Neutrophil (primary cell): ENCODE measurements around the gene CCT8.

Experiments used
- H3K27ac ChIP-seq: fragments of 200-600 bp; sonication (generic); 2 replicates; pipeline ENCODE4 v1.5.1; 2016; ENCODE audit warnings: mild to moderate bottlenecking, moderate library complexity
- H3K27me3 ChIP-seq: fragments of 200-600 bp; sonication (generic); 2 replicates; pipeline ENCODE4 v1.6.0; 2016; ENCODE audit warnings: mild to moderate bottlenecking
- H3K36me3 ChIP-seq: fragments of 200-600 bp; sonication (generic); 2 replicates; pipeline ENCODE4 v1.5.1; 2017
- H3K4me1 ChIP-seq, 2 experiments: fragments of 200-600 bp in 1 of 2; sonication (generic) in 1 of 2; 1 replicate in 1 of 2; 2 replicates in 1 of 2; pipeline versions ENCODE4 v1.5.1 to v1.6.1; 2013 to 2016; ENCODE audit warnings: low read depth in 1 of 2, low read length in 1 of 2, mild to moderate bottlenecking in 1 of 2, moderate library complexity in 1 of 2; ENCODE audit not compliant: control insufficient read depth in 1 of 2, insufficient read depth in 1 of 2
- H3K4me3 ChIP-seq, 2 experiments: fragments of 200-600 bp in 1 of 2; sonication (generic) in 1 of 2; 1 replicate in 1 of 2; 2 replicates in 1 of 2; pipeline ENCODE4 v1.5.1; 2013 to 2016; ENCODE audit warnings: low read depth in 1 of 2, low read length in 1 of 2, mild to moderate bottlenecking in 1 of 2, moderate library complexity in 1 of 2
- H3K9me3 ChIP-seq: fragments of 200-600 bp; sonication (generic); 2 replicates; pipeline ENCODE4 v1.5.1; 2016
- TF ChIP-seq, protein P1 (sequence below): fragments of 200-600 bp; sonication (generic); IDR thresholded peaks from 2 replicates; pipeline ENCODE4 v1.5.1; 2016; ENCODE audit warnings: antibody characterized with exemption

Gene CCT8

DNA sequence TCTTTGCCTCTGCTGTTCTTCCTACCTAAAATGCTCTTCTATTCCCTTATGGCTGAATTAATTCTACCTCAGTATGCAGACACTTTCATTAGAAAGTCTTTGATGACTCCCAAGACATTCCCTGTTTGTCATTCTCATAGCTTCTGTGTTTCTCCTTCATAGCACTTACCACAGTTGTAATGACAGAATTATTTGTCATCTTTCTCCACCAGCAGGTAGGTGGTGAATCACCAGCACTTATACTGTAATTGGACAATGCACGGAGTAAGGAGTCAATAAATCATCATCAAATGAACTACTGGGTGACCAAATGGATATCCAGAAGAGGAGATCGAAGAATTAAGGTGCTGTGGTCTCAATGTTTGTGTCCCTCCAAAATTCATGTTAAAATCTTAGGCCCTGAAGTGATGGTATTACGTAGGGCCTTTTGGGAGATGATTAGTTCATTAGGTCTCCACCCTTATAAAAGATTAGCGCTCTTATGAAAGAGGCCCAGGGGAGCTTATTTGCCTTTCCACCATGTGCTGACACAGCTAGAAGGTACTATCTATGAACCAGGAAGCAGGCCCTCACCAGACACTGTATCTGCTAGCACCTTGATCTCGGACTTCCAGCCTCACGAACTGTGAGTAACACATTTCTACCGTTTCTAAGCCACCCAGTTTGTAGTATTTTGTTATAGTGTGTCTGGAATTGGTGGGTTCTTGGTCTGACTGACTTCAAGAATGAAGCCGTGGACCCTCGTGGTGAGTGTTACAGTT, 2.4 kb upstream of the CCT8 start:
- peak overlapping the region in 1 of 2 experiments; percentile 65 for H3K4me3 ChIP-seq
- H3K36me3 ChIP-seq, result no peaks in the 10 kb centered on the region
- H3K9me3 ChIP-seq, result no peaks in the 10 kb centered on the region
- TF ChIP-seq, protein P1, sequence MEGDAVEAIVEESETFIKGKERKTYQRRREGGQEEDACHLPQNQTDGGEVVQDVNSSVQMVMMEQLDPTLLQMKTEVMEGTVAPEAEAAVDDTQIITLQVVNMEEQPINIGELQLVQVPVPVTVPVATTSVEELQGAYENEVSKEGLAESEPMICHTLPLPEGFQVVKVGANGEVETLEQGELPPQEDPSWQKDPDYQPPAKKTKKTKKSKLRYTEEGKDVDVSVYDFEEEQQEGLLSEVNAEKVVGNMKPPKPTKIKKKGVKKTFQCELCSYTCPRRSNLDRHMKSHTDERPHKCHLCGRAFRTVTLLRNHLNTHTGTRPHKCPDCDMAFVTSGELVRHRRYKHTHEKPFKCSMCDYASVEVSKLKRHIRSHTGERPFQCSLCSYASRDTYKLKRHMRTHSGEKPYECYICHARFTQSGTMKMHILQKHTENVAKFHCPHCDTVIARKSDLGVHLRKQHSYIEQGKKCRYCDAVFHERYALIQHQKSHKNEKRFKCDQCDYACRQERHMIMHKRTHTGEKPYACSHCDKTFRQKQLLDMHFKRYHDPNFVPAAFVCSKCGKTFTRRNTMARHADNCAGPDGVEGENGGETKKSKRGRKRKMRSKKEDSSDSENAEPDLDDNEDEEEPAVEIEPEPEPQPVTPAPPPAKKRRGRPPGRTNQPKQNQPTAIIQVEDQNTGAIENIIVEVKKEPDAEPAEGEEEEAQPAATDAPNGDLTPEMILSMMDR, result no peak
- peaks cover 45 to 55% of the 10 kb centered on the region in 2 experiments for H3K4me1 ChIP-seq
- H3K27ac ChIP-seq, result peak overlapping the region; percentile 79
- H3K27me3 ChIP-seq, result no peaks in the 10 kb centered on the region

DNA sequence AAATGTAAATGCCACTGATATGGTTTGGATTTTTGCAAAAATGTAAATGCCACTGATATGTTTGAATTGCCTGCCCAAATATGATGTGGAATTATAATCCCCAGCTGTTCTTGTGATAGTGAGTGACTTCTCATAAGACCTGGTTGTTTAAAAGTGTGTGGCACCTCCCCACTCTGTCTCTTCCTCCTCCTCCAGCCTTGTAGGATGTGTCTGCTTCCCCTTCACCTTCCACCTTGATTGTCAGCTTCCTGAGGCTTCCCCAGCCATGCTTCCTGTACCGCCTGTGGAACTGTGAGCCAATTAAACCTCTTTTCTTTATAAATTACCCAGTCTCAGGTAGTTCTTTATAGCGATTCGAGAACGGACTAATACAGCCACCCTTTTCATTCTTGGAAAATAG, 1.3 kb upstream of the CCT8 start:
- Histone ChIP-seq H3K4me1 (peaks cover 34 to 49% of the 10 kb centered on the region in 2 experiments), H3K4me3 (no peak overlapping the region), H3K36me3 (no peaks in the 10 kb centered on the region), H3K27me3 (no peaks in the 10 kb centered on the region), H3K9me3 (no peaks in the 10 kb centered on the region), H3K27ac (peak overlapping the region; percentile 30)
- TF ChIP-seq, protein P1, result no peak

GRCh38 chr21:29074007-29074376, 544 bp upstream of the CCT8 start:
- H3K9me3 ChIP-seq, result no peaks in the 10 kb centered on the region
- peaks cover 1% of the 10 kb centered on the region for H3K36me3 ChIP-seq
- H3K4me3 ChIP-seq, result peak overlapping the region; percentile 76 to 80

DNA sequence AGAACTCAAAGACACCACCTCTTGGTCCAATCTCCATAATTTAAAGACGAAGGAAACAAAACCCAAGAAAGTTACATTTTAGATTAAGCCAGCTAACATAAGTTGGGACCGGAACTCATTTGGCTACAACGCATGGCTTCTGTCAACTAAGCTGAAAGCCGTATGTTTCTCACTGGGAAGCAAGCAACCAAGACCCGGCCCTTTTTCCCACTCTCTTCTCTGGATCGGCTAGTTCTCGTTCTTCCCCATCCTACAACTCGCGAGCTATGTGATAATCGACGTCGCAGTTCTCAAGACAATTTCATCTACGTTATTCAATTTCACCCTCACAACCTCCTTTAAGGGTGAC, 601 bp downstream of the CCT8 start:
- Histone ChIP-seq H3K36me3 (peaks cover 8% of the 10 kb centered on the region), H3K9me3 (no peaks in the 10 kb centered on the region), H3K4me3 (peak overlapping the region; percentile 76 to 80), H3K27me3 (no peaks in the 10 kb centered on the region), H3K27ac (peak overlapping the region; percentile 80), H3K4me1 (peaks cover 18 to 30% of the 10 kb centered on the region in 2 experiments)
- TF ChIP-seq, protein P1, result no peak

More at GRCh38 chr21:29074007-29074376, 544 bp upstream of the CCT8 start:
- Histone ChIP-seq H3K27ac (peak overlapping the region; percentile 80), H3K27me3 (no peaks in the 10 kb centered on the region), H3K4me1 (peaks cover 26 to 41% of the 10 kb centered on the region in 2 experiments)
- TF ChIP-seq, protein P1, result no peak

GRCh38 chr21:29064850-29065481, 8.5 kb downstream of the CCT8 start:
- no peak overlapping the region for H3K4me3 ChIP-seq
- peaks cover 74% of the 10 kb centered on the region for H3K36me3 ChIP-seq
- TF ChIP-seq, protein P1, result no peak
- H3K27ac ChIP-seq, result peak overlapping the region; percentile 47
- H3K27me3 ChIP-seq, result no peaks in the 10 kb centered on the region
- peaks cover 6 to 10% of the 10 kb centered on the region in 2 experiments for H3K4me1 ChIP-seq
- H3K9me3 ChIP-seq, result no peaks in the 10 kb centered on the region
